HG03342 (cell line): Measurements from ENCODE around the gene PLEKHH2.
"Not testable (repeated sequence)": the region's sequence is repeated elsewhere in the genome, so short reads cannot be mapped to it uniquely, and the experiment has no call there.

Experiments used
- ATAC-seq: cut with Tn5 transposase; IDR thresholded peaks from one replicate; pipeline ENCODE4 v1.9.1; 2021; ENCODE audit warnings: mild to moderate bottlenecking, moderate library complexity; ENCODE audit not compliant: unreplicated experiment

The PLEKHH2 gene

GRCh38 chr2:43637030-43637803 is at the start of gene PLEKHH2:
Gene PLEKHH2 (plus strand): TSS chr2:43637260. CDS start chr2:43644674, 7,414 bp downstream.
- peak; percentile 100 for ATAC-seq

GRCh38 chr2:43592443-43592842 is 44.6 kb upstream of the PLEKHH2 start:
- ATAC-seq, result no peak

GRCh38 chr2:43593254-43593653 is 43.8 kb upstream of the PLEKHH2 start:
- no peak for ATAC-seq

- no peak for ATAC-seq
Observed at GRCh38 chr2:43594875-43595274, 42.2 kb upstream of the PLEKHH2 start.

- peak; percentile 97 for ATAC-seq
Observed at GRCh38 chr2:43595603-43596412, 41.3 kb upstream of the PLEKHH2 start, which contains the start of gene THADA. Gene THADA (minus strand): TSS chr2:43596038. CDS start chr2:43592392, 3,646 bp downstream.

GRCh38 chr2:43600596-43600995 is 36.5 kb upstream of the PLEKHH2 start:
- not testable (repeated sequence) for ATAC-seq

GRCh38 chr2:43604674-43605073 is 32.4 kb upstream of the PLEKHH2 start:
- no peak for ATAC-seq

- no peak for ATAC-seq
Observed at GRCh38 chr2:43605079-43605655, 31.9 kb upstream of the PLEKHH2 start.

- ATAC-seq, result no peak
Observed at GRCh38 chr2:43605851-43606250, 31.2 kb upstream of the PLEKHH2 start.

- ATAC-seq, result peak; percentile 49
Observed at GRCh38 chr2:43609290-43609918, 27.7 kb upstream of the PLEKHH2 start.

GRCh38 chr2:43610361-43610760 is 26.7 kb upstream of the PLEKHH2 start:
- no peak for ATAC-seq

- ATAC-seq, result peak; percentile 90
Observed at GRCh38 chr2:43611987-43612894, 24.8 kb upstream of the PLEKHH2 start.

GRCh38 chr2:43612944-43613343 is 24.1 kb upstream of the PLEKHH2 start:
- ATAC-seq, result no peak

- no peak for ATAC-seq
Observed at GRCh38 chr2:43616967-43617680, 19.9 kb upstream of the PLEKHH2 start.

- ATAC-seq, result no peak
Observed at GRCh38 chr2:43619511-43619910, 17.5 kb upstream of the PLEKHH2 start.

GRCh38 chr2:43622931-43623451 is 14.1 kb upstream of the PLEKHH2 start:
- no peak for ATAC-seq

GRCh38 chr2:43631618-43632317 is 5.3 kb upstream of the PLEKHH2 start:
- ATAC-seq, result no peak

- no peak for ATAC-seq
Observed at GRCh38 chr2:43634604-43635306, 2.3 kb upstream of the PLEKHH2 start.
